Breast epithelium (tissue), 3 donors: ENCODE data around the gene CAT.

Experiments
- POLR2A ChIP-seq: fragments of 450-650 bp; IDR thresholded peaks from one replicate; pipeline ENCODE4 v1.6.1; 2016; ENCODE audit warnings: antibody characterized with exemption, mild to moderate bottlenecking, moderate library complexity
- POLR2AphosphoS5 ChIP-seq, 3 donors: sonication (generic); formaldehyde crosslinking; IDR thresholded peaks; one replicate each; pipeline ENCODE4 v1.6.1; 2017; ENCODE audit warnings: antibody characterized with exemption in 3 of 3
- TF ChIP-seq, protein P1 (sequence below), 3 donors: fragments of 450-650 bp; IDR thresholded peaks; one replicate each; pipeline ENCODE4 v1.5.1; 2016 to 2017; ENCODE audit warnings: antibody characterized with exemption in 3 of 3, mild to moderate bottlenecking in 3 of 3, moderate library complexity in 3 of 3

DNA sequence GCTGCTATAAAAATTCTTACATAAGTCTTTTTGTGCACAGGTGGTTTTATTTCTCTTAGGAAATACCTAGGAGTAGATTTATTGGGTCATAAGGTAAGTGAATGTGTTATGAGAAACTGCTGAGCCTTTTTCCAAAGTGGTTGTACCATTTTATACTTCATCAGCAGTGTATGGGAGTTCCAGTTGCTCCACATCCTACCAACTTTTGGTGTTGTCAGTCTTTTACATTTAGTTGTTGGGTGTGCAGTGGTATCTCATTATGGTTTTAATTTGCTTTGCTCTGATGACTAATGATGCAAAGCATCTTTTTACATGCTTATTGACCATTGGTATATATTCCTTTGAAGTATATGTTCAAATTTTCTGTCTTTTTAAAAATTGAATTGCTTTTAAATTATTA is 3.1 kb downstream of the CAT start:
- TF ChIP-seq, protein P1, sequence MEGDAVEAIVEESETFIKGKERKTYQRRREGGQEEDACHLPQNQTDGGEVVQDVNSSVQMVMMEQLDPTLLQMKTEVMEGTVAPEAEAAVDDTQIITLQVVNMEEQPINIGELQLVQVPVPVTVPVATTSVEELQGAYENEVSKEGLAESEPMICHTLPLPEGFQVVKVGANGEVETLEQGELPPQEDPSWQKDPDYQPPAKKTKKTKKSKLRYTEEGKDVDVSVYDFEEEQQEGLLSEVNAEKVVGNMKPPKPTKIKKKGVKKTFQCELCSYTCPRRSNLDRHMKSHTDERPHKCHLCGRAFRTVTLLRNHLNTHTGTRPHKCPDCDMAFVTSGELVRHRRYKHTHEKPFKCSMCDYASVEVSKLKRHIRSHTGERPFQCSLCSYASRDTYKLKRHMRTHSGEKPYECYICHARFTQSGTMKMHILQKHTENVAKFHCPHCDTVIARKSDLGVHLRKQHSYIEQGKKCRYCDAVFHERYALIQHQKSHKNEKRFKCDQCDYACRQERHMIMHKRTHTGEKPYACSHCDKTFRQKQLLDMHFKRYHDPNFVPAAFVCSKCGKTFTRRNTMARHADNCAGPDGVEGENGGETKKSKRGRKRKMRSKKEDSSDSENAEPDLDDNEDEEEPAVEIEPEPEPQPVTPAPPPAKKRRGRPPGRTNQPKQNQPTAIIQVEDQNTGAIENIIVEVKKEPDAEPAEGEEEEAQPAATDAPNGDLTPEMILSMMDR (IDR thresholded peaks at IDR 0.05) = no peak
- TF ChIP-seq POLR2AphosphoS5 (IDR thresholded peaks at IDR 0.05) (no peak), POLR2A (no peak)
